HG03066 (cell line): Measurements from ENCODE around the gene SRCAP.

ENCODE experiments used
- ATAC-seq: cut with Tn5 transposase; IDR thresholded peaks from one replicate; pipeline ENCODE4 v1.9.1; 2021; ENCODE audit warnings: low read depth; ENCODE audit not compliant: unreplicated experiment

Gene SRCAP

GRCh38 chr16:30750876-30751465 lies 52.0 kb downstream of the SRCAP start:
- no peak for ATAC-seq

GRCh38 chr16:30753596-30753995 lies 54.6 kb downstream of the SRCAP start:
- no peak for ATAC-seq

GRCh38 chr16:30755955-30756780 lies 57.2 kb downstream of the SRCAP start:
- no peak for ATAC-seq

- ATAC-seq, result no peak
These were observed 57.8 kb downstream of the SRCAP start for GRCh38 chr16:30756781-30757100.

- ATAC-seq, result no peak
These were observed 58.3 kb downstream of the SRCAP start for GRCh38 chr16:30757316-30757715.

GRCh38 chr16:30758988-30759491 lies 60.1 kb downstream of the SRCAP start:
- no peak for ATAC-seq

GRCh38 chr16:30760001-30760559 lies 61.1 kb downstream of the SRCAP start:
- ATAC-seq, result no peak

- no peak for ATAC-seq
These were observed 61.8 kb downstream of the SRCAP start for GRCh38 chr16:30760577-30761426.

- peak; percentile 23 for ATAC-seq
These were observed 62.5 kb downstream of the SRCAP start for GRCh38 chr16:30761427-30761927.

GRCh38 chr16:30761928-30762902 lies 63.2 kb downstream of the SRCAP start, which contains the start of the genes CFAP119 and RNF40:
Gene CFAP119, minus strand, starts transcription at chr16:30762062. Its CDS starts 314 bp downstream, at chr16:30761748.
Gene RNF40, plus strand, starts transcription at chr16:30762322. Its CDS starts 224 bp downstream, at chr16:30762546.
- ATAC-seq, result peak; percentile 85

GRCh38 chr16:30762991-30763725 lies 64.2 kb downstream of the SRCAP start:
- no peak for ATAC-seq

GRCh38 chr16:30764086-30764485 lies 65.1 kb downstream of the SRCAP start:
- no peak for ATAC-seq

- ATAC-seq, result no peak
These were observed 66.0 kb downstream of the SRCAP start for GRCh38 chr16:30764816-30765465.

GRCh38 chr16:30766206-30766932 lies 67.4 kb downstream of the SRCAP start:
- no peak for ATAC-seq

GRCh38 chr16:30766933-30767284 lies 67.9 kb downstream of the SRCAP start:
- ATAC-seq, result no peak

- no peak for ATAC-seq
These were observed 68.9 kb downstream of the SRCAP start for GRCh38 chr16:30767767-30768465.

GRCh38 chr16:30768583-30769181 lies 69.7 kb downstream of the SRCAP start:
- ATAC-seq, result no peak
